K562 treated with DMSO at 1 percent for 48 hours (cell line): Measurements from ENCODE around the gene OTP. TPM values are rescaled to one million over a fixed set of nuclear protein-coding genes. Genes with fewer than 3 reads are reported as not detected.

Source experiments
- total RNA-seq: library from RNA; unstranded; fragments of 300-600 nt; gene quantifications from 2 replicates; pipeline ENCODE4 v1.2.3, GENCODE V29; 2022; ENCODE audit warnings: low replicate concordance; ENCODE audit errors: extremely low read depth

OTP gene
- not detected in 2 replicates for total RNA-seq

GRCh38 chr5:77637998-77638762 is at the start of gene OTP:
TSS of gene OTP (minus strand) at chr5:77638713. CDS start at chr5:77638549, 164 bp downstream.

Other genes with a start within 250 kb of the OTP start
- gene WDR41, start 146.4 kb downstream of the OTP start, total RNA-seq = not detected in 2 replicates
- gene TBCA, start 137.6 kb upstream of the OTP start, total RNA-seq = not detected in 2 replicates